ENCODE data around the gene MICAL1. TPM values are rescaled to one million over a fixed set of nuclear protein-coding genes. Genes with fewer than 3 reads are reported as not detected.

The MICAL1 gene
- total and polyA plus RNA-seq, 2 of the 8 experiments (the other 6 are each of a cell fraction or from before 2014, with no cell fraction given) = 42.5 to 55.4 TPM

GRCh38 chr6:109421184-109421583 is 34.4 kb downstream of the MICAL1 start:
- Histone ChIP-seq H3K18ac (ENCODE audit: extremely low read depth, low read length) (no peak overlapping the region), H4K91ac (replicated peaks; ENCODE audit: insufficient read length, low read length) (no peak overlapping the region), H2AK5ac (ENCODE audit: low read depth, low read length) (no peak overlapping the region), H4K8ac (ENCODE audit: extremely low read depth, insufficient read depth, low read length) (no peak overlapping the region), H3K27me3 (replicated peaks in 1 of 4; ENCODE audit: control insufficient read depth in 3 of 4, extremely low read depth in 1 of 4, insufficient read depth in 3 of 4, low read length in 3 of 4) (no peaks in the 10 kb centered on the region), H3K4ac (replicated peaks; ENCODE audit: insufficient read length, low read depth, low read length) (no peak overlapping the region), H3K27ac (ENCODE audit: low read depth, low read length) (no peak overlapping the region), H4K20me1 (replicated peaks in 1 of 2; ENCODE audit: control insufficient read depth in 1 of 2, insufficient read depth in 2 of 2, low read length in 2 of 2) (no peaks in the 10 kb centered on the region), H2BK120ac (replicated peaks; ENCODE audit: low read depth, low read length) (no peak overlapping the region), H3K14ac (ENCODE audit: insufficient read length) (no peak overlapping the region), H2BK12ac (ENCODE audit: low read depth, low read length) (no peak overlapping the region), H2BK5ac (ENCODE audit: low read depth, low read length) (no peak overlapping the region), H3K56ac (replicated peaks; ENCODE audit: insufficient read length, low read depth, low read length) (no peak overlapping the region), H3K23me2 (ENCODE audit: low read depth, low read length) (no peaks in the 10 kb centered on the region), H3K79me1 (ENCODE audit: low read depth, low read length) (no peaks in the 10 kb centered on the region), H3K4me2 (ENCODE audit: insufficient read depth in 1 of 2, low read depth in 2 of 2, low read length in 2 of 2) (no peak overlapping the region), H3K36me3 (ENCODE audit: control insufficient read depth in 2 of 4, insufficient read depth in 4 of 4, low read length in 3 of 4) (no peaks in the 10 kb centered on the region), H2AFZ (ENCODE audit: low read length) (no peak overlapping the region), H3K4me3 (ENCODE audit: extremely low read depth in 1 of 4, insufficient read depth in 2 of 4, low read depth in 3 of 4, low read length in 4 of 4) (no peak overlapping the region), H2BK15ac (ENCODE audit: low read length) (no peak overlapping the region), H3K79me2 (ENCODE audit: control insufficient read depth in 1 of 2, insufficient read depth in 2 of 2, low read length in 2 of 2) (no peaks in the 10 kb centered on the region), H3K9me3 (ENCODE audit: insufficient read depth in 2 of 2, low read depth in 1 of 2, low read length in 1 of 2) (no peaks in the 10 kb centered on the region), H4K5ac (ENCODE audit: insufficient read length, low read depth, low read length) (no peak overlapping the region), H3K9ac (replicated peaks in 1 of 4; ENCODE audit: extremely low read depth in 1 of 4, low read depth in 3 of 4, low read length in 3 of 4) (no peak overlapping the region), H3K23ac (ENCODE audit: insufficient read length) (no peak overlapping the region), H2BK20ac (ENCODE audit: low read length) (no peak overlapping the region), H3K4me1 (replicated peaks in 1 of 4; ENCODE audit: control insufficient read depth in 3 of 4, insufficient read depth in 4 of 4, low read length in 3 of 4) (peaks cover 0 to 3% (median 0%) of the 10 kb centered on the region in 4 experiments; a peak in 1 of 7 replicates)
- FAIRE-seq (no peak), DNase-seq (ENCODE audit: low read depth in 1 of 2, low spot score in 2 of 2) (no peak)
- 85% methylated on average over 1 of the region's 1 CpG; no CpG with 5 or more reads in 1 of the 2 experiments for WGBS, 2 experiments (ENCODE audit: extremely low coverage in 1 of 2, insufficient coverage in 1 of 2, insufficient read length in 1 of 2, insufficient replicate concordance in 2 of 2, low coverage in 1 of 2, low lambda C conversion rate in 2 of 2, missing lambda C conversion rate in 1 of 2)
- ChIA-PET CTCF (ENCODE audit: partially characterized antibody) (interaction anchor here (0.6 to 1.4 kb wide), 2 partner anchors 9 to 476 kb away, joined by 4 to 5 read pairs; no protein-coding TSS in a partner anchor), POLR2A (ENCODE audit: partially characterized antibody) (interaction anchor here (2.3 kb wide), 1 partner anchor 10 kb away, joined by 7 read pairs; no protein-coding TSS in a partner anchor)
- TF ChIP-seq BRCA1 (IDR thresholded peaks at IDR 0.05; ENCODE audit: low read depth, low read length) (no peak), TCF12 (IDR thresholded peaks at IDR 0.05; ENCODE audit: low read depth, low read length) (no peak), TAF1 (IDR thresholded peaks at IDR 0.05; ENCODE audit: low read depth, low read length) (no peak), TAF7 (optimal IDR thresholded peaks at IDR 0.05; ENCODE audit: borderline replicate concordance, low read depth, low read length) (no peak), KDM1A (IDR thresholded peaks at IDR 0.05; ENCODE audit: borderline replicate concordance, low read length) (no peak), POLR2AphosphoS5 (IDR thresholded peaks at IDR 0.05; ENCODE audit: low read depth, low read length) (no peak), CTBP2 (IDR thresholded peaks at IDR 0.05; ENCODE audit: borderline replicate concordance, insufficient read depth, insufficient read length, low read length) (no peak), MAFK (IDR thresholded peaks at IDR 0.05; ENCODE audit: low read depth, low read length) (no peak), SIX5 (IDR thresholded peaks at IDR 0.05; ENCODE audit: low read depth, low read length) (no peak), NANOG (IDR thresholded peaks at IDR 0.05; ENCODE audit: insufficient read depth, low read depth, low read length, poor library complexity, severe bottlenecking) (no peak), SP4 (IDR thresholded peaks at IDR 0.05; ENCODE audit: low read length) (no peak)

All from H1 (cell line).